ENCODE measurements around the gene POU5F2. TPM values are rescaled to one million over a fixed set of nuclear protein-coding genes. Genes with fewer than 3 reads are reported as not detected.

POU5F2 gene
- total RNA-seq, 1 experiment from 2014 or later = 0.73 TPM

GRCh38 chr5:93777620-93778019 lies 36.2 kb upstream of the POU5F2 start:
- no TSS peak for BruUV-seq (replicated peaks)
- DNase-seq (ENCODE audit: low spot score) = no peak
- no peak overlapping the region for H3K27ac ChIP-seq (ENCODE audit: low read depth, low read length, poor library complexity, severe bottlenecking)
- H3K27me3 ChIP-seq (replicated peaks; ENCODE audit: insufficient read depth, low read depth, low read length, poor library complexity) = no peaks in the 10 kb centered on the region
- POLR2A ChIA-PET (ENCODE audit: low non-redundant PET) = no interaction called here
- intact Hi-C loops (cut with micrococcal nuclease; ENCODE audit: unreplicated experiment) = no loop called here
- TF ChIP-seq EZH2 (IDR thresholded peaks at IDR 0.05; ENCODE audit: borderline replicate concordance, low read depth, low read length, poor library complexity, severe bottlenecking) = no peak
- no peak for TF ChIP-seq CTCF (conservative IDR thresholded peaks at IDR 0.05; ENCODE audit: low read depth, low read length)
- H3K36me3 ChIP-seq (ENCODE audit: insufficient read depth, low read length, poor library complexity, severe bottlenecking) = no peaks in the 10 kb centered on the region
- CTCF ChIA-PET = no interaction called here
- H3K9me3 ChIP-seq (ENCODE audit: low read depth, low read length, poor library complexity, severe bottlenecking) = no peaks in the 10 kb centered on the region
- H3K4me3 ChIP-seq (ENCODE audit: low read depth, low read length, poor library complexity, severe bottlenecking) = no peak overlapping the region
- no peaks in the 10 kb centered on the region for H3K4me1 ChIP-seq (ENCODE audit: insufficient read depth, low read length, poor library complexity, severe bottlenecking)

- ChIA-PET POLR2A (ENCODE audit: low non-redundant PET) (no interaction called here), CTCF (no interaction called here)
- no peak overlapping the region for H3K27ac ChIP-seq (ENCODE audit: low read depth, low read length, poor library complexity, severe bottlenecking)
- no TSS peak for BruUV-seq (replicated peaks)
- TF ChIP-seq EZH2 (IDR thresholded peaks at IDR 0.05; ENCODE audit: borderline replicate concordance, low read depth, low read length, poor library complexity, severe bottlenecking) (no peak), CTCF (conservative IDR thresholded peaks at IDR 0.05; ENCODE audit: low read depth, low read length) (no peak)
- no peaks in the 10 kb centered on the region for H3K27me3 ChIP-seq (replicated peaks; ENCODE audit: insufficient read depth, low read depth, low read length, poor library complexity)
- no peaks in the 10 kb centered on the region for H3K9me3 ChIP-seq (ENCODE audit: low read depth, low read length, poor library complexity, severe bottlenecking)
- no peak overlapping the region for H3K4me3 ChIP-seq (ENCODE audit: low read depth, low read length, poor library complexity, severe bottlenecking)
- H3K4me1 ChIP-seq (ENCODE audit: insufficient read depth, low read length, poor library complexity, severe bottlenecking) = no peaks in the 10 kb centered on the region
- H3K36me3 ChIP-seq (ENCODE audit: insufficient read depth, low read length, poor library complexity, severe bottlenecking) = no peaks in the 10 kb centered on the region
- intact Hi-C loops (cut with micrococcal nuclease; ENCODE audit: unreplicated experiment) = no loop called here
- no peak for DNase-seq (ENCODE audit: low spot score)
These were observed 15.0 kb upstream of the POU5F2 start for GRCh38 chr5:93756372-93756771.

GRCh38 chr5:93755716-93756115 lies 14.3 kb upstream of the POU5F2 start:
- no peak for DNase-seq (ENCODE audit: low spot score)
- Histone ChIP-seq H3K27ac (ENCODE audit: low read depth, low read length, poor library complexity, severe bottlenecking) (no peak overlapping the region), H3K9me3 (ENCODE audit: low read depth, low read length, poor library complexity, severe bottlenecking) (no peaks in the 10 kb centered on the region), H3K4me3 (ENCODE audit: low read depth, low read length, poor library complexity, severe bottlenecking) (no peak overlapping the region), H3K4me1 (ENCODE audit: insufficient read depth, low read length, poor library complexity, severe bottlenecking) (no peaks in the 10 kb centered on the region), H3K27me3 (replicated peaks; ENCODE audit: insufficient read depth, low read depth, low read length, poor library complexity) (no peaks in the 10 kb centered on the region), H3K36me3 (ENCODE audit: insufficient read depth, low read length, poor library complexity, severe bottlenecking) (no peaks in the 10 kb centered on the region)
- intact Hi-C loops (cut with micrococcal nuclease; ENCODE audit: unreplicated experiment) = no loop called here
- no TSS peak for BruUV-seq (replicated peaks)
- POLR2A ChIA-PET (ENCODE audit: low non-redundant PET) = no interaction called here
- TF ChIP-seq EZH2 (IDR thresholded peaks at IDR 0.05; ENCODE audit: borderline replicate concordance, low read depth, low read length, poor library complexity, severe bottlenecking) (no peak), CTCF (conservative IDR thresholded peaks at IDR 0.05; ENCODE audit: low read depth, low read length) (no peak)
- CTCF ChIA-PET = no interaction called here

Data from A673 (cell line).